SK-N-SH treated with all-trans-retinoic acid at 6 μM for 48 hours (cell line): ENCODE data around the gene HIGD1B.

ENCODE experiments used
- ATAC-seq: fragments of 200-7000 bp; cut with Tn5 transposase; 3 replicates; pipeline ENCODE4 v1.9.1; 2020; ENCODE audit warnings: mild to moderate bottlenecking, moderate library complexity
- ARNTL ChIP-seq: fragments of 450-650 bp; formaldehyde crosslinking; IDR thresholded peaks from 2 replicates; pipeline ENCODE4 v1.5.0; 2020; ENCODE audit warnings: low read depth, mild to moderate bottlenecking, moderate library complexity, borderline replicate concordance
- BACH2 ChIP-seq: fragments of 250-450 bp; sonication (Bioruptor Pico); IDR thresholded peaks from 2 replicates; pipeline ENCODE4 v1.9.0; 2021; ENCODE audit warnings: mild to moderate bottlenecking, borderline replicate concordance
- CREB5 ChIP-seq: fragments of 250-450 bp; sonication (Bioruptor Pico); IDR thresholded peaks from 2 replicates; pipeline ENCODE4 v1.5.1; 2020; ENCODE audit warnings: low read depth, mild to moderate bottlenecking, moderate library complexity
- CSDC2 ChIP-seq: fragments of 250-450 bp; sonication (Bioruptor Pico); IDR thresholded peaks from 2 replicates; pipeline ENCODE4 v1.5.0; 2020; ENCODE audit warnings: mild to moderate bottlenecking, moderate library complexity
- ESRRG ChIP-seq: fragments of 250-450 bp; sonication (Bioruptor Pico); IDR thresholded peaks from 2 replicates; pipeline ENCODE4 v1.6.1; 2021; ENCODE audit warnings: mild to moderate bottlenecking
- GLIS3 ChIP-seq: fragments of 250-450 bp; sonication (Bioruptor Pico); IDR thresholded peaks from 2 replicates; pipeline ENCODE4 v1.5.0; 2020; ENCODE audit warnings: mild to moderate bottlenecking, moderate library complexity
- ISL1 ChIP-seq: fragments of 250-450 bp; sonication (Bioruptor Pico); IDR thresholded peaks from 2 replicates; pipeline ENCODE4 v2.1.2; 2022; ENCODE audit warnings: mild to moderate bottlenecking, moderate library complexity
- OSR1 ChIP-seq: fragments of 250-450 bp; sonication (Bioruptor Pico); IDR thresholded peaks from 2 replicates; pipeline ENCODE4 v1.8.0; 2022; ENCODE audit warnings: moderate library complexity, mild to moderate bottlenecking, inconsistent platforms
- PPARA ChIP-seq: fragments of 250-450 bp; sonication (Bioruptor Pico); IDR thresholded peaks from 2 replicates; pipeline ENCODE4 v1.5.0; 2020; ENCODE audit warnings: mild to moderate bottlenecking, borderline replicate concordance
- RARB ChIP-seq: fragments of 250-450 bp; sonication (Bioruptor Pico); IDR thresholded peaks from 2 replicates; pipeline ENCODE4 v1.8.0; 2021; ENCODE audit warnings: mild to moderate bottlenecking, moderate library complexity
- SNAI2 ChIP-seq: fragments of 250-450 bp; sonication (Bioruptor Pico); IDR thresholded peaks from 2 replicates; pipeline ENCODE4 v1.5.0; 2020; ENCODE audit warnings: mild to moderate bottlenecking, moderate library complexity
- TCF4 ChIP-seq: fragments of 250-450 bp; sonication (Bioruptor Pico); IDR thresholded peaks from 2 replicates; pipeline ENCODE4 v1.8.0; 2021; ENCODE audit warnings: mild to moderate bottlenecking, moderate library complexity, borderline replicate concordance
- TOX ChIP-seq: fragments of 250-450 bp; sonication (Bioruptor Pico); IDR thresholded peaks from 2 replicates; pipeline ENCODE4 v1.8.0; 2021; ENCODE audit warnings: mild to moderate bottlenecking, moderate library complexity, borderline replicate concordance
- TSHZ2 ChIP-seq: fragments of 250-450 bp; sonication (Bioruptor Pico); IDR thresholded peaks from 2 replicates; pipeline ENCODE4 v1.5.0; 2020; ENCODE audit warnings: mild to moderate bottlenecking, moderate library complexity
- ZC3H10 ChIP-seq: fragments of 250-450 bp; sonication (Bioruptor Pico); IDR thresholded peaks from 2 replicates; pipeline ENCODE4 v1.5.1; 2021; ENCODE audit warnings: mild to moderate bottlenecking, moderate library complexity
- ZFP3 ChIP-seq: fragments of 250-450 bp; sonication (Bioruptor Pico); IDR thresholded peaks from 2 replicates; pipeline ENCODE4 v1.5.0; 2020; ENCODE audit warnings: mild to moderate bottlenecking, moderate library complexity
- ZFP30 ChIP-seq: fragments of 450-650 bp; formaldehyde crosslinking; IDR thresholded peaks from 2 replicates; pipeline ENCODE4 v1.5.0; 2022; ENCODE audit warnings: mild to moderate bottlenecking, moderate library complexity
- ZNF565 ChIP-seq: fragments of 450-650 bp; formaldehyde crosslinking; conservative IDR thresholded peaks from 2 replicates; pipeline ENCODE4 v1.5.0; 2020; ENCODE audit warnings: low read depth, mild to moderate bottlenecking, moderate library complexity
- ZNF70 ChIP-seq: fragments of 450-650 bp; formaldehyde crosslinking; IDR thresholded peaks from 2 replicates; pipeline ENCODE4 v1.5.0; 2020; ENCODE audit warnings: mild to moderate bottlenecking, moderate library complexity
- ZNF8 ChIP-seq: fragments of 450-650 bp; formaldehyde crosslinking; IDR thresholded peaks from 2 replicates; pipeline ENCODE4 v1.5.0; 2020; ENCODE audit warnings: mild to moderate bottlenecking, moderate library complexity
- TF ChIP-seq, protein P1 (sequence below): fragments of 250-450 bp; sonication (Bioruptor Pico); IDR thresholded peaks from 2 replicates; pipeline ENCODE4 v1.8.0; 2021; ENCODE audit warnings: low read depth, mild to moderate bottlenecking, moderate library complexity, borderline replicate concordance
- TF ChIP-seq, protein P2 (sequence below): fragments of 250-450 bp; sonication (Bioruptor Pico); IDR thresholded peaks from 2 replicates; pipeline ENCODE4 v1.5.1; 2021; ENCODE audit warnings: mild to moderate bottlenecking, moderate library complexity

The HIGD1B gene

GRCh38 chr17:44844390-44844830, 3.3 kb upstream of the HIGD1B start (continued):
- TF ChIP-seq ZFP3: no peak
- TF ChIP-seq, protein P1, sequence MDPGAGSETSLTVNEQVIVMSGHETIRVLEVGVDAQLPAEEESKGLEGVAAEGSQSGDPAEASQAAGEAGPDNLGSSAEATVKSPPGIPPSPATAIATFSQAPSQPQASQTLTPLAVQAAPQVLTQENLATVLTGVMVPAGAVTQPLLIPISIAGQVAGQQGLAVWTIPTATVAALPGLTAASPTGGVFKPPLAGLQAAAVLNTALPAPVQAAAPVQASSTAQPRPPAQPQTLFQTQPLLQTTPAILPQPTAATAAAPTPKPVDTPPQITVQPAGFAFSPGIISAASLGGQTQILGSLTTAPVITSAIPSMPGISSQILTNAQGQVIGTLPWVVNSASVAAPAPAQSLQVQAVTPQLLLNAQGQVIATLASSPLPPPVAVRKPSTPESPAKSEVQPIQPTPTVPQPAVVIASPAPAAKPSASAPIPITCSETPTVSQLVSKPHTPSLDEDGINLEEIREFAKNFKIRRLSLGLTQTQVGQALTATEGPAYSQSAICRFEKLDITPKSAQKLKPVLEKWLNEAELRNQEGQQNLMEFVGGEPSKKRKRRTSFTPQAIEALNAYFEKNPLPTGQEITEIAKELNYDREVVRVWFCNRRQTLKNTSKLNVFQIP (CRISPR knock-in tag): no peak

DNA sequence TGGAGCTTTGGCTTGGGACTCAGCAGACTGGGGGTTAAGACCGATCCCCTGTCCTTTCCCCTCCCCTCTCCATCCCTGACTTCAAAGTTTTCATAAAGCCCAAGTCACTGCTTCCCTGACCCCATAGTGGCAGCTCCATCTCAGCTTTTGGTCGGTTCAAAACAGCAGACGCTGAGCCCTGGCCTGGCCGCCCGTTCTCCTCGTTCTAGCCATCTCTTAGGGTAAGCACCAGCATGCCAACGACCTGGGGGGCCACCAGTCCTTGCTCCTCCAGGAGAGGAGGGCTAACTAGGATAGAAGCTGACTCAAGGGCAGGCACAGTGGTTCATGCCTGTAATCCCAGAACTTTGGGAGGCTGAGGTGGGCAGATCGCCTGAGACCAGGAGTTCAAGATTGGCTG, 1.5 kb upstream of the HIGD1B start:
- no peak for TF ChIP-seq TSHZ2 (CRISPR knock-in tag)
- no peak for TF ChIP-seq ZFP30 (CRISPR knock-in tag)
- TF ChIP-seq ZC3H10: no peak
- TF ChIP-seq, protein P2, sequence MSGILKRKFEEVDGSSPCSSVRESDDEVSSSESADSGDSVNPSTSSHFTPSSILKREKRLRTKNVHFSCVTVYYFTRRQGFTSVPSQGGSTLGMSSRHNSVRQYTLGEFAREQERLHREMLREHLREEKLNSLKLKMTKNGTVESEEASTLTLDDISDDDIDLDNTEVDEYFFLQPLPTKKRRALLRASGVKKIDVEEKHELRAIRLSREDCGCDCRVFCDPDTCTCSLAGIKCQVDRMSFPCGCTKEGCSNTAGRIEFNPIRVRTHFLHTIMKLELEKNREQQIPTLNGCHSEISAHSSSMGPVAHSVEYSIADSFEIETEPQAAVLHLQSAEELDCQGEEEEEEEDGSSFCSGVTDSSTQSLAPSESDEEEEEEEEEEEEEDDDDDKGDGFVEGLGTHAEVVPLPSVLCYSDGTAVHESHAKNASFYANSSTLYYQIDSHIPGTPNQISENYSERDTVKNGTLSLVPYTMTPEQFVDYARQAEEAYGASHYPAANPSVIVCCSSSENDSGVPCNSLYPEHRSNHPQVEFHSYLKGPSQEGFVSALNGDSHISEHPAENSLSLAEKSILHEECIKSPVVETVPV (CRISPR knock-in tag): no peak
- no peak for TF ChIP-seq ARNTL (CRISPR knock-in tag)
- TF ChIP-seq PPARA (CRISPR knock-in tag): no peak
- TF ChIP-seq TOX (CRISPR knock-in tag): no peak
- no peak for TF ChIP-seq CSDC2 (CRISPR knock-in tag)
- no peak for TF ChIP-seq ESRRG
- no peak for TF ChIP-seq ZNF565 (CRISPR knock-in tag)
- no peak for TF ChIP-seq ZNF8 (CRISPR knock-in tag)
- no peak for TF ChIP-seq BACH2 (CRISPR knock-in tag)
- no peak for TF ChIP-seq ZFP3
- no peak for TF ChIP-seq CREB5 (CRISPR knock-in tag)
- TF ChIP-seq, protein P1 (CRISPR knock-in tag): no peak
- TF ChIP-seq ISL1 (CRISPR knock-in tag): no peak
- no peak for TF ChIP-seq RARB (CRISPR knock-in tag)
- no peak for TF ChIP-seq SNAI2 (CRISPR knock-in tag)

DNA sequence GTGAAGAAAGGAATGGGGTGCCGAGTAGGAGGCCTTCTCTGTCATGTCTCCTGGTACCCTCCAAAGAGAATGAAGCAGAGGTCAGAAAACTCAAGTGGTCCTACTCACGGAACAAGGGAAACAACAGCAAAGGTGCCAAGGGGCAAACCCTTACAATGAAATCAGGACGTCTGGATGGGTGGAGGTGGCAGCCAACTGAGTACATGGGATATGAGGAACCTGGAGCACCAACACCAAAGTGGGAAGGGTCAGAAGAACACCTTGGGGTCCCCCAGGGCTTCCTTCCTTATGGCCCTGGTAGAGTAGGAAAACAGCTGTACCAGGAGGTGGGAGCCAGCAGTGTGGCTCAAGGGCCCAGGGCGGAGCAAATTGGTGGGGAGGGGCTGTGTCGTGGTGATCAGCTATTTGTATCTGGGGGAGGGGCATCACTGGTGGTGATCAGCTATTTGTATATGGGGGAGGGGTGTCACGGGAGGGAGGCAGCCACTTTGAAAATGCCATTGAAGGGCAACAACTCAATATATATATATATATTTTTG, 643 bp downstream of the HIGD1B start:
- ATAC-seq: no peak
- TF ChIP-seq TCF4 (CRISPR knock-in tag) (no peak), CREB5 (CRISPR knock-in tag) (no peak), GLIS3 (CRISPR knock-in tag) (no peak), ZNF70 (CRISPR knock-in tag) (no peak), ISL1 (CRISPR knock-in tag) (no peak), PPARA (CRISPR knock-in tag) (no peak), RARB (CRISPR knock-in tag) (no peak), CSDC2 (CRISPR knock-in tag) (no peak), ARNTL (CRISPR knock-in tag) (no peak), BACH2 (CRISPR knock-in tag) (no peak), ZC3H10 (no peak), OSR1 (CRISPR knock-in tag) (no peak), ZFP30 (CRISPR knock-in tag) (no peak), TOX (CRISPR knock-in tag) (no peak), ZNF565 (CRISPR knock-in tag) (no peak), ZFP3 (no peak)
- TF ChIP-seq, protein P2 (CRISPR knock-in tag): no peak
- TF ChIP-seq, protein P1 (CRISPR knock-in tag): no peak

More for the DNA sequence above, 1.5 kb upstream of the HIGD1B start:
- ATAC-seq: no peak
